Liver (tissue), 3 donors: ENCODE measurements around the gene ACTN1.

ENCODE experiments used
- CTCF ChIP-seq: fragments of 150-350 bp; IDR thresholded peaks from 2 replicates; pipeline ENCODE4 v1.5.1; 2017; ENCODE audit warnings: improper control_type of control experiment, low read depth, low read length; ENCODE audit not compliant: missing input control
- EGR1 ChIP-seq, 2 donors: IDR thresholded peaks; 2 replicates each; pipeline ENCODE4 v1.6.1; 2016 to 2018; ENCODE audit warnings: antibody characterized with exemption in 2 of 2, low read depth in 2 of 2
- FOXA1 ChIP-seq: IDR thresholded peaks from 2 replicates; pipeline ENCODE4 v1.6.1; 2016; ENCODE audit warnings: antibody characterized with exemption
- GABPA ChIP-seq, 2 donors: IDR thresholded peaks in 1 of 2; conservative IDR thresholded peaks in 1 of 2; 2 replicates each; pipeline ENCODE4 v1.6.1; 2016; ENCODE audit warnings: antibody characterized with exemption in 2 of 2, mild to moderate bottlenecking in 1 of 2, moderate library complexity in 1 of 2
- HNF4A ChIP-seq, 2 donors: conservative IDR thresholded peaks; 2 replicates each; pipeline ENCODE4 v1.6.1; 2016; ENCODE audit warnings: antibody characterized with exemption in 2 of 2, mild to moderate bottlenecking in 2 of 2
- HNF4G ChIP-seq: IDR thresholded peaks from 2 replicates; pipeline ENCODE4 v1.6.1; 2016; ENCODE audit warnings: antibody characterized with exemption
- JUND ChIP-seq, 2 donors: IDR thresholded peaks; 2 replicates each; pipeline ENCODE4 v1.6.1; 2016; ENCODE audit warnings: antibody characterized with exemption in 2 of 2
- MAX ChIP-seq: IDR thresholded peaks from 2 replicates; pipeline ENCODE4 v1.6.1; 2016; ENCODE audit warnings: antibody characterized with exemption
- RAD21 ChIP-seq, 2 donors: IDR thresholded peaks; 2 replicates each; pipeline ENCODE4 v1.6.1; 2016; ENCODE audit warnings: antibody characterized with exemption in 2 of 2, mild to moderate bottlenecking in 2 of 2
- REST ChIP-seq: IDR thresholded peaks from 2 replicates; pipeline ENCODE4 v1.6.1; 2016; ENCODE audit warnings: antibody characterized with exemption, mild to moderate bottlenecking
- RXRA ChIP-seq, 2 donors: IDR thresholded peaks; 2 replicates each; pipeline ENCODE4 v1.6.1; 2017 to 2018; ENCODE audit warnings: antibody characterized with exemption in 2 of 2, mild to moderate bottlenecking in 1 of 2
- SP1 ChIP-seq: IDR thresholded peaks from 2 replicates; pipeline ENCODE4 v1.6.1; 2018; ENCODE audit warnings: antibody characterized with exemption, mild to moderate bottlenecking
- YY1 ChIP-seq: IDR thresholded peaks from 2 replicates; pipeline ENCODE4 v1.6.1; 2016; ENCODE audit warnings: antibody characterized with exemption, mild to moderate bottlenecking
- ZBTB33 ChIP-seq: IDR thresholded peaks from 2 replicates; pipeline ENCODE4 v1.6.1; 2016; ENCODE audit warnings: antibody characterized with exemption
- donor health status: healthy.
- donor health status: healthy.

GRCh38 chr14:68893566-68893965 lies 85.5 kb downstream of the ACTN1 start:
- TF ChIP-seq MAX (no peak), CTCF (no peak), JUND (IDR thresholded peaks at IDR 0.05) (no peak), EGR1 (IDR thresholded peaks at IDR 0.05; ENCODE audit: low read depth in 2 of 2) (no peak), RAD21 (IDR thresholded peaks at IDR 0.05) (no peak), SP1 (no peak), ZBTB33 (no peak), YY1 (no peak), REST (no peak), FOXA1 (no peak), HNF4G (no peak), GABPA (IDR thresholded peaks at IDR 0.05 in 1 of 2, conservative IDR thresholded peaks at IDR 0.05 in 1 of 2) (no peak), RXRA (IDR thresholded peaks at IDR 0.05) (no peak), HNF4A (conservative IDR thresholded peaks at IDR 0.05) (no peak)
